Hematopoietic multipotent progenitor cell (in vitro differentiated cells): ENCODE measurements around the gene PTPRU. TPM values are rescaled to one million over a fixed set of nuclear protein-coding genes. Genes with fewer than 3 reads are reported as not detected.

ENCODE experiments used
- DNase-seq, 3 donors: peaks; one replicate each; pipeline ENCODE4 v3.0.0-alpha.2; 2011 to 2015; ENCODE audit warnings: low read depth in 2 of 3, low spot score in 2 of 3
- total RNA-seq: library from RNA; depleted of rRNA; stranded (reverse); fragments of >200 nt; gene quantifications from one replicate; pipeline ENCODE4 v1.2.3, GENCODE V29; 2012

Gene PTPRU
- total RNA-seq, 1 donor, result 0.27 TPM

- DNase-seq, result no peak
Observed at GRCh38 chr1:29355375-29355774, 119.1 kb downstream of the PTPRU start.

- no peak for DNase-seq
Observed at GRCh38 chr1:29356663-29357062, 120.3 kb downstream of the PTPRU start.

GRCh38 chr1:29357452-29357851 is 121.1 kb downstream of the PTPRU start:
- DNase-seq, result no peak

- DNase-seq, result no peak
Observed at GRCh38 chr1:29358183-29358582, 121.9 kb downstream of the PTPRU start.

- DNase-seq, result no peak
Observed at GRCh38 chr1:29360768-29361167, 124.4 kb downstream of the PTPRU start.

- DNase-seq, result no peak
Observed at GRCh38 chr1:29361686-29362085, 125.4 kb downstream of the PTPRU start.

- no peak for DNase-seq
Observed at GRCh38 chr1:29362116-29362515, 125.8 kb downstream of the PTPRU start.

- DNase-seq, result no peak
Observed at GRCh38 chr1:29362764-29363163, 126.4 kb downstream of the PTPRU start.

- no peak for DNase-seq
Observed at GRCh38 chr1:29363536-29363935, 127.2 kb downstream of the PTPRU start.

- DNase-seq, result no peak
Observed at GRCh38 chr1:29364101-29364678, 127.9 kb downstream of the PTPRU start.

GRCh38 chr1:29365906-29366670 is 129.8 kb downstream of the PTPRU start:
- no peak for DNase-seq

- DNase-seq, result no peak
Observed at GRCh38 chr1:29368936-29369932, 132.9 kb downstream of the PTPRU start.

- no peak for DNase-seq
Observed at GRCh38 chr1:29370067-29370466, 133.7 kb downstream of the PTPRU start.

- DNase-seq, result no peak
Observed at GRCh38 chr1:29371332-29371731, 135.0 kb downstream of the PTPRU start.

- DNase-seq, result no peak
Observed at GRCh38 chr1:29372108-29372507, 135.8 kb downstream of the PTPRU start.

Other genes with a start within 250 kb of the PTPRU start
- not detected for gene TMEM200B, start 112.6 kb upstream of the PTPRU start, total RNA-seq
- 30.2 TPM for gene SRSF4, start 54.6 kb upstream of the PTPRU start, total RNA-seq
- 17.8 TPM for gene MECR, start 5.6 kb upstream of the PTPRU start, total RNA-seq